Glutamatergic neuron (in vitro differentiated cells): ENCODE data around the gene RTEL1. TPM values are rescaled to one million over a fixed set of nuclear protein-coding genes. Genes with fewer than 3 reads are reported as not detected.

ENCODE experiments used
- DNase-seq: peaks from one replicate; pipeline ENCODE4 v3.0.0; 2022
- H3K27ac Mint-ChIP-seq: one replicate; pipeline ENCODE4 v1.8.0; 2020; ENCODE audit warnings: mild to moderate bottlenecking, mixed read lengths, inconsistent platforms; ENCODE audit not compliant: unreplicated experiment
- H3K27me3 Mint-ChIP-seq: one replicate; pipeline ENCODE4 v1.8.0; 2020; ENCODE audit warnings: mild to moderate bottlenecking, moderate library complexity, mixed read lengths, inconsistent platforms; ENCODE audit not compliant: unreplicated experiment
- H3K36me3 Mint-ChIP-seq: one replicate; pipeline ENCODE4 v1.8.0; 2020; ENCODE audit warnings: mild to moderate bottlenecking, mixed read lengths, inconsistent platforms; ENCODE audit not compliant: unreplicated experiment
- H3K4me1 Mint-ChIP-seq: one replicate; pipeline ENCODE4 v1.8.0; 2020; ENCODE audit warnings: mild to moderate bottlenecking, low read depth, mixed read lengths, inconsistent platforms; ENCODE audit not compliant: unreplicated experiment
- H3K4me3 Mint-ChIP-seq: one replicate; pipeline ENCODE4 v1.8.0; 2020; ENCODE audit warnings: mild to moderate bottlenecking, mixed read lengths, inconsistent platforms; ENCODE audit not compliant: unreplicated experiment
- H3K9me3 Mint-ChIP-seq: one replicate; pipeline ENCODE4 v1.8.0; 2020; ENCODE audit warnings: mild to moderate bottlenecking, moderate library complexity, mixed read lengths, inconsistent platforms; ENCODE audit not compliant: unreplicated experiment
- CTCF ChIP-seq: fragments of 200-600 bp; sonication (generic); IDR thresholded peaks from one replicate; pipeline ENCODE4 v1.5.0; 2021; ENCODE audit not compliant: partially characterized antibody, unreplicated experiment
- total RNA-seq: library from RNA; stranded (reverse); fragmentation: NEBNext Ultra II Directional; extraction: Animal tissue kit (Norgen Biotek cat#: 25700); gene quantifications from one replicate; pipeline ENCODE4 v1.2.1, GENCODE V29; 2021; ENCODE audit not compliant: unreplicated experiment

The RTEL1 gene
- total RNA-seq, 1 donor from 2014 or later = 36.3 TPM

DNA sequence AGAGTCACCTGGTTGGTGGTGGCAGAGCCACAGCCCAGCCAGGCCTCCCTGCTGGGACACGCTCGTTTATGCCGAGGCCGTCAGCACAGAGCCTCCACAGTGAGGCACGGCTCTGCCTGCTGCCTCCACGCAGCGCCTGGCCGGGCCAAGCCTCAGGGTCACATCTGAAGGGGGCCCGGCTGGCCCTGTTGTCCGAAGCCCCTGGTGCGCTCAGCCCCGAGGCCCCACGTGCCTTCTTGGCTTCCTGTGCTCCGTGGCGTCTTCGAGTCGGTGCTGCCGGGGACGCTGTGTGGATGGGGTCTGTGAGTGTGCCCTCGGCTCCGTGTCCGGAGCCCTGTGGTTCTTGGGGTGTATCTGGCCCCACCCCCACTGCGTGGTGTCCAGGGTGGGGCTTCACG, 28.0 kb downstream of the RTEL1 start:
- Mint-ChIP-seq H3K9me3 (peaks cover 5% of the 10 kb centered on the region), H3K27me3 (no peaks in the 10 kb centered on the region), H3K4me1 (no peaks in the 10 kb centered on the region), H3K27ac (no peak overlapping the region), H3K36me3 (no peaks in the 10 kb centered on the region), H3K4me3 (no peak overlapping the region)
- no peak for DNase-seq
- no peak for TF ChIP-seq CTCF

DNA sequence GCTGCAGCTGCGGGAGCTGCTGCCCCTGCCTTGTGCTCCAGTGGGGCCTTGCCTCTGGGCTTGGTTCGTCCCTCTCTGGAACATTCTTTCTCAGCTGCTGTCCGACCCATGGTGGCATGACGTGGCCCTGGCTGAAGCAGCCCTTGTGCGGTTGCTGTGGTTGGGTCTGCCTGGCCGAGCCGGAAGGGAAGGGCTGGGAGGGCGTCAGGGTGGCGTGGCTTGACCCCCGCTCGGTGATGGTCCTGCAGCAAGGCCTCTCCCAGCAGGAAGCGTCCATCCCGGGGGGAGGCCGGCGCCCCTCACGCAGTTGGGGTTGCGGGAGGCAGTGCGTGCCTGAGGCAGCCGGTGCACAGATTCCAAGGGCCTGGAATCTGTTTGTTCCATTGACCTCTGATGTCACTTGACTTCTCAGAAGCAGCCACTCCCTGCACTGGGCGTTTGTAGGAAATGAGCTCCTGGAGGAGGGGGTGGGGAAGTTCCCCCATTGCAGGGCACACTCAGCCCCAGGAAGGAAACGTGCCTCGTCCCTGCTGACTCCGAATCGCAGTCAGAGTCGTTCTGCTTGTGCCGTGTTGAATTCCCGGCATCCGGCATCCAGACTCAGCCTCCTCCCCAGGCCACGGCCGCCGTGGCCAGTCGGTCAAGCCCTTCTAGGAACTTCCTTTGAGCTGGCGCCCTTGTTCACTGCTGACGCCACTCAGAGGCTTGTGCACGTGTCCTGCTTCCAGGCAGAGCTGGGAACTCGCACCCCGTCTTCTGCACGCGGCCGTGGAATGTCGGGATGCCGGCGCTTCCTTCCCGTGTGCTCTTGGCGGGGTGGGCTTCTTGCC, 28.6 kb downstream of the RTEL1 start:
- no peak overlapping the region for H3K4me3 Mint-ChIP-seq
- no peaks in the 10 kb centered on the region for H3K4me1 Mint-ChIP-seq
- H3K27ac Mint-ChIP-seq = no peak overlapping the region
- H3K27me3 Mint-ChIP-seq = peaks cover 2% of the 10 kb centered on the region
- H3K36me3 Mint-ChIP-seq = no peaks in the 10 kb centered on the region
- no peak for TF ChIP-seq CTCF
- peaks cover 5% of the 10 kb centered on the region for H3K9me3 Mint-ChIP-seq
- DNase-seq = no peak

DNA sequence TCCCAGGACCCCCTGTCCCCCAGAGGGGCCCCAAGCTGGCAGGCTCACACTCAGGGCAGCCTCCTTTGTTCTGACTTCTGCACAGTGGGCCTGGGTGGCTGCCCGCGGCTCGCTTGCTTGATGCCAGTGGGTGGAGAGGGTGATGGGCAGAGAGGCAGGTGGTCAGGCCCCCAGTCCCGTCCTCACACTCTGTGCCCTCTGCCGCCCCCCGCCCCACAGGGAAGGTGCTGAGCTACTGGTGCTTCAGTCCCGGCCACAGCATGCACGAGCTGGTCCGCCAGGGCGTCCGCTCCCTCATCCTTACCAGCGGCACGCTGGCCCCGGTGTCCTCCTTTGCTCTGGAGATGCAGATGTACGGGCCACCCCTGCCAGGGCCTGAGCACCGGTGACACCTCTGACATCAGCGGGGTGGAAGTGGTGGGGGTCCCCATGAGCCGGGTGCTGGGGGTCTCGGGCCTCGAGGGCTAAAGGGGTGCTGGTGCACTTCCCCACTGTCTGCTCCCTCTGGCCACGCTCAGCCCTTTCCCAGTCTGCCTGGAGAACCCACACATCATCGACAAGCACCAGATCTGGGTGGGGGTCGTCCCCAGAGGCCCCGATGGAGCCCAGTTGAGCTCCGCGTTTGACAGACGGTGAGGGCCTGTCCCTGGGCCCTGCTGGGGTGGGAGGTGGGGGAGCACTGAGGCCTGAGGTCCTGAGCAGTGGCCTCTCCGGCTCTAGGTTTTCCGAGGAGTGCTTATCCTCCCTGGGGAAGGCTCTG, 29.5 kb downstream of the RTEL1 start:
- Mint-ChIP-seq H3K9me3 (peaks cover 5% of the 10 kb centered on the region), H3K27me3 (peaks cover 5% of the 10 kb centered on the region), H3K4me3 (no peak overlapping the region), H3K36me3 (no peaks in the 10 kb centered on the region), H3K4me1 (no peaks in the 10 kb centered on the region), H3K27ac (no peak overlapping the region)
- DNase-seq = no peak
- no peak for TF ChIP-seq CTCF

- no peak for TF ChIP-seq CTCF
- no peak overlapping the region for H3K4me3 Mint-ChIP-seq
- H3K36me3 Mint-ChIP-seq = no peaks in the 10 kb centered on the region
- H3K27me3 Mint-ChIP-seq = peaks cover 5% of the 10 kb centered on the region
- no peak overlapping the region for H3K27ac Mint-ChIP-seq
- H3K4me1 Mint-ChIP-seq = no peaks in the 10 kb centered on the region
- H3K9me3 Mint-ChIP-seq = peaks cover 5% of the 10 kb centered on the region
- DNase-seq = no peak
Measured at GRCh38 chr20:63688228-63689045, 30.3 kb downstream of the RTEL1 start.
